Upper lobe of right lung (tissue), 1 donor: ENCODE measurements around the gene OPN1LW. TPM values are rescaled to one million over a fixed set of nuclear protein-coding genes. Genes with fewer than 3 reads are reported as not detected.
A peak's percentile ranks its signal among the peaks of the same experiment; 100 is the strongest.

Experiments used
- ATAC-seq: fragments of 200-7000 bp; cut with Tn5 transposase; one replicate; pipeline ENCODE4 v1.9.1; 2020; ENCODE audit warnings: mild to moderate bottlenecking, moderate library complexity
- DNase-seq: peaks from one replicate; pipeline ENCODE4 v3.0.0-alpha.2; 2020
- H3K27ac ChIP-seq: fragments of 200-600 bp; one replicate; pipeline ENCODE4 v1.8.0; 2022
- H3K27me3 ChIP-seq: fragments of 200-600 bp; one replicate; pipeline ENCODE4 v1.8.0; 2022; ENCODE audit warnings: mild to moderate bottlenecking
- H3K36me3 ChIP-seq: fragments of 200-600 bp; one replicate; pipeline ENCODE4 v1.8.0; 2022
- H3K4me1 ChIP-seq: fragments of 200-600 bp; one replicate; pipeline ENCODE4 v1.8.0; 2022
- H3K4me3 ChIP-seq: fragments of 200-600 bp; one replicate; pipeline ENCODE4 v1.8.0; 2022; ENCODE audit warnings: mild to moderate bottlenecking
- H3K9me3 ChIP-seq: fragments of 200-600 bp; one replicate; pipeline ENCODE4 v1.8.0; 2022
- CTCF ChIP-seq: fragments of 200-600 bp; IDR thresholded peaks from one replicate; pipeline ENCODE4 v1.8.0; 2022; ENCODE audit warnings: antibody characterized with exemption
- intact Hi-C: fragments of 100-400 bp; cut with DNase I; formaldehyde crosslinking; loops from one replicate; pipeline ENCODE4 v1.11.0; 2022
- total RNA-seq: library from RNA; stranded (reverse); fragmentation: NEBNext Ultra II Directional; extraction: Animal tissue kit (Norgen Biotek cat#: 25700); gene quantifications from one replicate; pipeline ENCODE4 v1.2.1, GENCODE V29; 2021
- donor health status: DM: no; HTN: yes; CAD: no; lungs with severe emphysema.

Gene OPN1LW
- total RNA-seq, 1 donor from 2014 or later: not detected

- DNase-seq: no peak
- Histone ChIP-seq H3K4me1 (peaks cover 3% of the 10 kb centered on the region), H3K4me3 (no peak overlapping the region), H3K9me3 (no peaks in the 10 kb centered on the region), H3K27me3 (no peaks in the 10 kb centered on the region), H3K27ac (no peak overlapping the region), H3K36me3 (no peaks in the 10 kb centered on the region)
- TF ChIP-seq CTCF: no peak
- ATAC-seq: no peak
- intact Hi-C loops: no loop called here
These were observed 8.4 kb upstream of the OPN1LW start for GRCh38 chrX:154135458-154136229.

GRCh38 chrX:154136627-154137161 lies 7.3 kb upstream of the OPN1LW start:
- peaks cover 3% of the 10 kb centered on the region for H3K4me1 ChIP-seq
- ATAC-seq (peak; percentile 95), DNase-seq (peak; percentile 80)
- intact Hi-C loops: no loop called here
- H3K4me3 ChIP-seq: peak overlapping the region; percentile 37
- no peaks in the 10 kb centered on the region for H3K36me3 ChIP-seq
- H3K27me3 ChIP-seq: no peaks in the 10 kb centered on the region
- peak; percentile 81 for TF ChIP-seq CTCF
- H3K27ac ChIP-seq: no peak overlapping the region
- no peaks in the 10 kb centered on the region for H3K9me3 ChIP-seq

- Histone ChIP-seq H3K36me3 (no peaks in the 10 kb centered on the region), H3K4me3 (no peak overlapping the region), H3K27ac (no peak overlapping the region), H3K27me3 (no peaks in the 10 kb centered on the region), H3K9me3 (no peaks in the 10 kb centered on the region), H3K4me1 (peaks cover 3% of the 10 kb centered on the region)
- no peak for TF ChIP-seq CTCF
- DNase-seq: no peak
- no peak for ATAC-seq
- intact Hi-C loops: no loop called here
These were observed 5.2 kb upstream of the OPN1LW start for GRCh38 chrX:154138857-154139256.

- TF ChIP-seq CTCF: no peak
- intact Hi-C loops: no loop called here
- Histone ChIP-seq H3K4me3 (no peak overlapping the region), H3K36me3 (no peaks in the 10 kb centered on the region), H3K27me3 (no peaks in the 10 kb centered on the region), H3K9me3 (no peaks in the 10 kb centered on the region), H3K27ac (no peak overlapping the region), H3K4me1 (peaks cover 3% of the 10 kb centered on the region)
- DNase-seq (no peak), ATAC-seq (no peak)
These were observed 3.8 kb upstream of the OPN1LW start for GRCh38 chrX:154140206-154140605.

GRCh38 chrX:154140742-154141141 lies 3.3 kb upstream of the OPN1LW start:
- Histone ChIP-seq H3K9me3 (no peaks in the 10 kb centered on the region), H3K4me1 (peaks cover 3% of the 10 kb centered on the region), H3K36me3 (no peaks in the 10 kb centered on the region), H3K4me3 (no peak overlapping the region), H3K27me3 (no peaks in the 10 kb centered on the region), H3K27ac (no peak overlapping the region)
- no peak for TF ChIP-seq CTCF
- ATAC-seq (no peak), DNase-seq (no peak)
- intact Hi-C loops: no loop called here
